Adrenal gland (tissue), 5 donors: ENCODE results near the gene APOBEC3A.

Source experiments
- CTCF ChIP-seq, 6 experiments: fragments of 450-650 bp in 4 of 6; fragments of 200-600 bp in 2 of 6; sonication (generic) in 1 of 6; IDR thresholded peaks; 1 replicate in 5 of 6; 2 replicates in 1 of 6; pipeline versions ENCODE4 v1.5.1 to v1.8.0; 2016 to 2021; ENCODE audit warnings: antibody characterized with exemption in 6 of 6, mild to moderate bottlenecking in 2 of 6, moderate library complexity in 1 of 6
- POLR2A ChIP-seq, 2 donors: fragments of 450-650 bp; IDR thresholded peaks; one replicate each; pipeline ENCODE4 v1.6.1; 2017; ENCODE audit warnings: antibody characterized with exemption in 2 of 2, mild to moderate bottlenecking in 2 of 2, moderate library complexity in 1 of 2
- donor health status: DM: no; HTN: no; CAD: no.

GRCh38 chr22:38938925-38939324 lies 18.5 kb upstream of the APOBEC3A start:
- TF ChIP-seq CTCF (IDR thresholded peaks at IDR 0.05) (no peak), POLR2A (IDR thresholded peaks at IDR 0.05) (no peak)
